ENCODE results near the gene LETMD1.
A peak's percentile ranks its signal among the peaks of the same experiment; 100 is the strongest.
"Not testable (repeated sequence)": the region's sequence is repeated elsewhere in the genome, so short reads cannot be mapped to it uniquely, and the experiment has no call there.

LETMD1 gene, protein sequence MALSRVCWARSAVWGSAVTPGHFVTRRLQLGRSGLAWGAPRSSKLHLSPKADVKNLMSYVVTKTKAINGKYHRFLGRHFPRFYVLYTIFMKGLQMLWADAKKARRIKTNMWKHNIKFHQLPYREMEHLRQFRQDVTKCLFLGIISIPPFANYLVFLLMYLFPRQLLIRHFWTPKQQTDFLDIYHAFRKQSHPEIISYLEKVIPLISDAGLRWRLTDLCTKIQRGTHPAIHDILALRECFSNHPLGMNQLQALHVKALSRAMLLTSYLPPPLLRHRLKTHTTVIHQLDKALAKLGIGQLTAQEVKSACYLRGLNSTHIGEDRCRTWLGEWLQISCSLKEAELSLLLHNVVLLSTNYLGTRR

GRCh38 chr12:51047655-51048540 is at the start of gene LETMD1:
Gene LETMD1 (plus strand): TSS chr12:51048327. CDS start chr12:51048357, 30 bp downstream.
- DNase-seq (ENCODE audit: low read depth, low spot score): peak; percentile 95

DNA sequence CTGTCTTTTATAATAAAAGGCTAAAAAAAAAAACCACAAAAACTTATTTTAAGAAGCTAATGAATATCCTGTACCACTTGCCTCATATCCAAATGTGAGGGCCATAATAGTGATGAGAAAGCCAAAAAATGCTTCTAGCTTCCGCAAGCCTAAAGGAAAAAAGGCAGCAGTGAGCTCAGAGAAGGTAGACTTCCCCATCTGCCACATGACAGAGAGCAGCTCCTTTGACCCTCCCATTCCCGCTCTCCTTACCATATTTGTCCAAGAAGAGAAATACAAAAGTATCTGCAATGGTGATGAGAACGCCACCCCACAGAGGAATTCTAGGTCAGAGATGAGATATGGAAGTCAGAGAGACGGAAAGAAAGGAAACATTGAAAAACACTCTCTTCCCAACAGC is 49.0 kb upstream of the LETMD1 start:
- DNase-seq (ENCODE audit: low read depth, low spot score): no peak

- no peak for DNase-seq (ENCODE audit: low read depth, low spot score)
Measured at GRCh38 chr12:51000245-51000644, 47.9 kb upstream of the LETMD1 start.

GRCh38 chr12:51001799-51002198 is 46.3 kb upstream of the LETMD1 start:
- no peak for DNase-seq (ENCODE audit: low read depth, low spot score)

DNA sequence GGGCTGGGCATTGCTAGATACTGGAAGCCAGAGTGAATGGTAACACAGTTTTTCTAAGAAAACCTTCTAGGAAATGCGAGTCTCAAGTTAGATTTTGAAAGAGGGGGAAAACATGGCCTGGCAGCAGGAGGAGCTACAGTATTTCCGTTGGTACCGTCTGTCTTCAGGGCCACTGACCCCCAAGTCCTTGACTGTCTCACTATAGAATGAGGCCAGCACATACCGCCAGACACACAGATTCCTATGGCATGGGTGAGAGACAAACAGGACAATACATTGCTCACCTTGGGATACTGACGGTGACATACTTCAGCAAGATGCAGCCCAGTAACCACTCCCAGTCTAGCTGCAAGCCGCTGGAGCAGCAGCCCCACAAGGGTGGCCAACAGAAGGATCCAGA is 43.6 kb upstream of the LETMD1 start:
- DNase-seq (ENCODE audit: low read depth, low spot score): no peak

- no peak for DNase-seq (ENCODE audit: low read depth, low spot score)
Measured at GRCh38 chr12:51005030-51005429, 43.1 kb upstream of the LETMD1 start.

GRCh38 chr12:51005671-51006070 is 42.5 kb upstream of the LETMD1 start:
- DNase-seq (ENCODE audit: low read depth, low spot score): peak; percentile 68

DNA sequence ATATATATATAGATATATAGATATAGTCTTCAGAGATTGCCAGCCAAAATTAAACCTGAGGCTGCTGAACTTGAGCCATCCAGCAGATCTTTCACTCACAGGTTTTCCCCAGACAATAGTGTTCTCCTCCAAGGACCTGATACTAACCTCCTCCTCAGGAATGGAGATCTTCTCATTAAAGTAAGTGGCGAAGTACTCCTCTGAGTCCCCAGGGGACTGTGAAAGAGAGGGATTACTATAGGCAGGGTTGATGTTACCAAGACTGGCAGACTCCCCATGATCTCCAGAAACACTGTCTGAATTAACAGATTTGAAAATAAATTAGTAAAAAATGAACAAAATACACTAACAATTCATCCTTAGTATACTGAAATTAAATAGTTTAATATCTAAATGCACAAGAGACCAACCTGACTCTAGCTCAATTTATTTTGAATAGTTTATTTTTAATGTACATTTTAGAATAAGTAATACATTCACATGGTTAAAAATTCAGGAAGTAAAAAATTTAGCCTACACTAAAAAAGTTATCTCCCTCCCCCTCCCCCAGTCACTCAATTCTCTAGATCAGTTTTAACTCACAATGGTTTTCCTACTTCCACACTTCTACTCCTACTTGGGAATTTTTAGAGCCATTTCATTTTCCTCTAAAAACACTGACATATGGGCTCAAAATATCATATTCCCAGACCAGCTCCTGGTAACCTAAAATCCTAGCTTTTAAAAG is 39.6 kb upstream of the LETMD1 start:
- DNase-seq (ENCODE audit: low read depth, low spot score): no peak

- DNase-seq (ENCODE audit: low read depth, low spot score): no peak
Measured at GRCh38 chr12:51009056-51009440, 39.1 kb upstream of the LETMD1 start.

GRCh38 chr12:51011955-51012354 is 36.2 kb upstream of the LETMD1 start:
- DNase-seq (ENCODE audit: low read depth, low spot score): no peak

GRCh38 chr12:51012570-51013236 is 35.4 kb upstream of the LETMD1 start:
- no peak for DNase-seq (ENCODE audit: low read depth, low spot score)

DNA sequence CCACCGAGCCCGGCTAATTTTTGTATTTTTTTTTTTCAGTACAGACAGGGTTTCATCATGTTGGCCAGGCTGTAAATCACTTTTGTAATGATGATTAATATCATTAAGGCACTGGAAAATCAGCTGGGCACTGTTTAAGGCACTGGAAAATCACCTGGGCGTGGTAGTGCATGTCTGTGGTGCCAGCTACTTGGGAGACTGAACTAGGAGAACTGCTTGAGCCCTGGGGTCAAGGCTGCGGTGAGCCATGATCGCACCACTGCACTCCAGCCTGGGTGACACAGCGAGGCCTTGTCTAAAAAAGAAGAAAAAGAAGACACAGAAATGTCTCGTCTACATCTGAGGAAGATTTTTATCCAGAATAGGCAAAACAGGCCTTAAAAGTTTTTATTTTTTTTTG is 34.7 kb upstream of the LETMD1 start:
- DNase-seq (ENCODE audit: low read depth, low spot score): no peak

GRCh38 chr12:51014467-51014866 is 33.7 kb upstream of the LETMD1 start:
- not testable (repeated sequence) for DNase-seq (ENCODE audit: low read depth, low spot score)

DNA sequence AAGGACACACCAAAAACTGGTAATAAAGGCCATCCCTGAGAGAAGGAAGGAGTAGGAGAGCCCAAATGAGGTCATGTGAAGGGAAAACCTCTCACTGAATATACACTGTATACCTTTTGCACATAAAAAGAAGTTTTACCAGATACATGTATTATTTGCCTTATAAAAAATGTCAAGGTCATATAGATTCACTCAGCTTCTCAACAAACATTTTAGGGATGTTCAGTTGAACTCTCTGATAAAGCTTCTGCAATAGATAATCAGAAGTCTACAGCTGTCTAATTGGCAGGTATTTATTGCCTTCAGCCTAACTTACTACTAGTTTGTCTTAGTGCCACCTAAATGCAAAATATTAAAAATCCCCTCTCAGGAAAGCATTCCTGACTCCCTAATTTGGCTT is 30.7 kb upstream of the LETMD1 start:
- DNase-seq (ENCODE audit: low read depth, low spot score): no peak

DNA sequence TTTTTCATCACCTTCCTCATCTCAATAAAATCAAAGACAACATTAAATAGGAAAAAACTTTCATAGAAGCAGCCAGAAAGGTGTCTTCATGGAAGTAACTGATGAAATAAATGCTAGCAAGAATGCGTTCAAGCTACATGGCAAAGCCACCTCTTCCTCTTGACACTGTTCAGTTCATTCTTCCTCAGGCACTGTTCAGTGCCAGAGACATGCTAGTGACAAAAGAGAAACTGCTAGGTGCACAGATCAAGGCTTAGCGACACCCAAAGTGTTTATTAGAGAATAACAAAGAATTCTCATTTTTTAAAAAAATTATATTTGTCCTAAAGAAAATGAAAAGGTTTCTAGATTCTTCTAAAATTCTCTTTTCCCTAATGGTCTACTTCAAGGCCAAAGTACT is 29.2 kb upstream of the LETMD1 start:
- no peak for DNase-seq (ENCODE audit: low read depth, low spot score)

DNA sequence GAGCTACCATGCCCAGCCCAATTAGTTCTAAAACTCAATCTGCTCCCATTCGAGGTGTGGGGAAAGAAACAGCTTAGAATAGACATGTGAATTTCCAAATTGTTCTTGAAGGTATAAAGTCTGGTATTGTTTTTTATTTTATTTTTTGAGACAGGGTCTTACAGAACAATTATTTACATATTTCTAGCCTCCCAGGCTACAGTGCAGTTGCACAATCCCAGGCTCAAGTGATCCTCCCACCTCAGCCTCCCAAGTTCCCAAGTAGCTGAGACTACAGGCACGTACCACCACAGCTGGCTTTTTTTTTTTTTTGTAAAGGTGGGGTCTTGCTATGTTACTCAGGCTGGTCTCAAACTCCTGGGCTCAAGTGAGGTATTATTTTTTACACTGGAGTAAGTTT is 28.2 kb upstream of the LETMD1 start:
- no peak for DNase-seq (ENCODE audit: low read depth, low spot score)

- no peak for DNase-seq (ENCODE audit: low read depth, low spot score)
Measured at GRCh38 chr12:51020448-51021182, 27.5 kb upstream of the LETMD1 start.

GRCh38 chr12:51021694-51022093 is 26.4 kb upstream of the LETMD1 start:
- DNase-seq (ENCODE audit: low read depth, low spot score): no peak

GRCh38 chr12:51023625-51024382 is 24.3 kb upstream of the LETMD1 start:
- no peak for DNase-seq (ENCODE audit: low read depth, low spot score)

GRCh38 chr12:51025338-51025835 is 22.7 kb upstream of the LETMD1 start:
- no peak for DNase-seq (ENCODE audit: low read depth, low spot score)

All from iPS DF 19.7 (cell line).